H1 (cell line): ENCODE data around the gene KRTAP5-1. TPM values are rescaled to one million over a fixed set of nuclear protein-coding genes. Genes with fewer than 3 reads are reported as not detected.

ENCODE experiments used
- CBX8 ChIP-seq: fragments of 300-800, 300-1000 bp; sonication (generic); IDR thresholded peaks from 2 replicates; pipeline ENCODE4 v1.7.1; 2016; ENCODE audit warnings: low read depth, low read length, borderline replicate concordance
- CHD1 ChIP-seq: IDR thresholded peaks from 2 replicates; pipeline ENCODE4 v1.6.1; 2012; ENCODE audit warnings: low read depth, low read length, improper control_type of control experiment
- CHD7 ChIP-seq: fragments of 300-600 bp; sonication (generic); IDR thresholded peaks from 2 replicates; pipeline ENCODE4 v1.7.1; 2012; ENCODE audit warnings: low read length, moderate library complexity, mild to moderate bottlenecking, inconsistent platforms; ENCODE audit not compliant: insufficient replicate concordance
- EZH2 ChIP-seq: fragments of 200-600 bp; sonication (generic); IDR thresholded peaks from 2 replicates; pipeline ENCODE4 v1.7.1; 2012; ENCODE audit warnings: low read depth, mild to moderate bottlenecking, moderate library complexity, low read length, inconsistent platforms; ENCODE audit not compliant: severe bottlenecking
- FOSL1 ChIP-seq: IDR thresholded peaks from 2 replicates; pipeline ENCODE4 v1.6.1; 2011; ENCODE audit warnings: mild to moderate bottlenecking, low read depth, low read length, moderate library complexity; ENCODE audit not compliant: insufficient read depth
- RFX5 ChIP-seq: IDR thresholded peaks from 2 replicates; pipeline ENCODE4 v1.6.1; 2011; ENCODE audit warnings: low read depth, low read length, improper control_type of control experiment, borderline replicate concordance
- SAP30 ChIP-seq: fragments of 300-600 bp; sonication (generic); IDR thresholded peaks from 2 replicates; pipeline ENCODE4 v1.7.1; 2012; ENCODE audit warnings: low read length, moderate library complexity, mild to moderate bottlenecking, inconsistent platforms; ENCODE audit not compliant: insufficient read depth, insufficient replicate concordance
- SIX5 ChIP-seq: IDR thresholded peaks from 2 replicates; pipeline ENCODE4 v1.6.1; 2011; ENCODE audit warnings: mild to moderate bottlenecking, low read depth, low read length
- SP1 ChIP-seq: IDR thresholded peaks from 2 replicates; pipeline ENCODE4 v1.6.1; 2011; ENCODE audit warnings: low read depth, low read length
- ZNF274 ChIP-seq: IDR thresholded peaks from 2 replicates; pipeline ENCODE4 v1.7.0; 2012; ENCODE audit warnings: low read length, borderline replicate concordance; ENCODE audit errors: extremely low read depth
- polyA plus RNA-seq, 7 experiments: library from polyadenylated mRNA; depleted of rRNA in 3 of 7; stranded (reverse) in 5 of 7; unstranded in 2 of 7; fragments of >200 nt in 5 of 7; fragments of 200-250 nt in 2 of 7; gene quantifications; 1 replicate in 5 of 7; 2 replicates in 1 of 7; 4 replicates in 1 of 7; pipeline versions ENCODE4 v1.2.1 to v1.2.3, GENCODE V29; 2011 to 2013; ENCODE audit warnings: missing spikeins in 2 of 7, mixed read lengths in 2 of 7
- total RNA-seq: library from RNA; stranded (reverse); fragmentation: NEBNext Ultra II Directional; extraction: Animal tissue kit (Norgen Biotek cat#: 25700); gene quantifications from 2 replicates; pipeline ENCODE4 v1.2.1, GENCODE V29; 2021

Gene KRTAP5-1
- total and polyA plus RNA-seq, 2 of the 8 experiments (the other 6 are each of a cell fraction or from before 2014, with no cell fraction given): not detected

DNA sequence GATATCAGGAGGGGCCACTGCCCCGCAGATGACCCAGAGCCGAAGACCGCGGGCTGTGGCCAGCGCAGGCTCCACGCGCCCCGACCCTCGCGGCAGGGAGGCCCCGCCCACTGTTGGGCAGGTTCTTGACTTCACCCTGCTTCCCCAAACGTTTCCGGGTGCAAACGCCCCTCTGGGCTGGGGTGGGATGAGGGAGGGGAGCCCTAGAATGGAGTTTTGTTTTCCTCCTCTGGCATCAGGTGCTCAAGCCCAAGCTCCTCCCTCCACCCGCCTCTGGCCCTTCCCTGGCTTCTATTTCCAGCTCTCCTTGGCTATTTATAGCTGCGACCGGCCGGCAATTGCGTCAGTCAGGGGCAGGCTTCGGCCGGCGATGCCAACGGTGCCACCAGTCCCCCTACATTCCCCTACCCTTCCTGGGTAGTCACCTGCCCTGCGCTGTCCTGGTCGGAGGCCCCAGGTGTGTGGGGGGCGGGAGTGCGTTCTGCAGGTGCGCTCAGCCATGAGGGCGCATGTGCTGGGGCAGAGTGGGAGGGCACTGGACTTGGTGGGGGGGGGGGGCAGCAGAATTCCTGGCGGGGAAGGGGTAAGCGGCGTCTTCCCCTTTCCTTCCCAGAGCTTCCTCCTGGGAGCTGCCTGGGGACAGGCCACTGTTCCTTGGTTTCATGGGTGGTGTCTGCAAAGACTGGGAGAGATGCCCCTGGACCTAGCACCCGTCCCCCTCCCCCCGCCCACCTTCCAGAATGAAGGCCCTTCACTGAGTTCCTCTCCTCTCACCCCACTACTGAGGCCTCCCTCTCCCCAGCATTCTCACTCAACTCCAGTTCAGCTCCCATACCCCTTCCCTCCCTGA, 36.6 kb downstream of the KRTAP5-1 start (continued):
- no peak for TF ChIP-seq CHD7
- no peak for TF ChIP-seq CBX8
- TF ChIP-seq FOSL1: no peak
- TF ChIP-seq ZNF274: no peak
- no peak for TF ChIP-seq SP1
- TF ChIP-seq SIX5: no peak
- no peak for TF ChIP-seq EZH2
- no peak for TF ChIP-seq SAP30
- TF ChIP-seq CHD1: no peak
- no peak for TF ChIP-seq RFX5
